H1 (cell line): ENCODE measurements around the gene KCNH5. TPM values are rescaled to one million over a fixed set of nuclear protein-coding genes. Genes with fewer than 3 reads are reported as not detected.

Experiments
- CHD7 ChIP-seq: fragments of 300-600 bp; sonication (generic); IDR thresholded peaks from 2 replicates; pipeline ENCODE4 v1.7.1; 2012; ENCODE audit warnings: low read length, moderate library complexity, mild to moderate bottlenecking, inconsistent platforms; ENCODE audit not compliant: insufficient replicate concordance
- polyA plus RNA-seq, 7 experiments: library from polyadenylated mRNA; depleted of rRNA in 3 of 7; stranded (reverse) in 5 of 7; unstranded in 2 of 7; fragments of >200 nt in 5 of 7; fragments of 200-250 nt in 2 of 7; gene quantifications; 1 replicate in 5 of 7; 2 replicates in 1 of 7; 4 replicates in 1 of 7; pipeline versions ENCODE4 v1.2.1 to v1.2.3, GENCODE V29; 2011 to 2013; ENCODE audit warnings: missing spikeins in 2 of 7, mixed read lengths in 2 of 7
- total RNA-seq: library from RNA; stranded (reverse); fragmentation: NEBNext Ultra II Directional; extraction: Animal tissue kit (Norgen Biotek cat#: 25700); gene quantifications from 2 replicates; pipeline ENCODE4 v1.2.1, GENCODE V29; 2021

KCNH5 gene
- total and polyA plus RNA-seq, 2 of the 8 experiments (the other 6 are each of a cell fraction or from before 2014, with no cell fraction given): 0.24 to 0.50 TPM

- TF ChIP-seq CHD7: no peak
- TF ChIP-seq, all 59 proteins: peak for 0
Observed at GRCh38 chr14:62778310-62778709, 266.9 kb downstream of the KCNH5 start (continued).
